Keratinocyte (primary cell): Measurements from ENCODE around the gene OR10H5.

Experiments used
- CTCF ChIP-seq, 3 experiments: IDR thresholded peaks in 1 of 3; conservative IDR thresholded peaks in 1 of 3; optimal IDR thresholded peaks in 1 of 3; 2 replicates in 2 of 3; 3 replicates in 1 of 3; pipeline versions ENCODE3 to v1.5.1; 2011; ENCODE audit warnings: low read length in 3 of 3, mild to moderate bottlenecking in 3 of 3, moderate library complexity in 2 of 3, control low read depth in 1 of 3, inconsistent platforms in 1 of 3; ENCODE audit not compliant: insufficient read depth in 2 of 3; ENCODE audit errors: extremely low read depth in 1 of 3
- EZH2 ChIP-seq: IDR thresholded peaks from one replicate; pipeline ENCODE4 v1.6.1; 2012; ENCODE audit warnings: inconsistent platforms, mild to moderate bottlenecking, low read length, moderate library complexity

- TF ChIP-seq CTCF (optimal IDR thresholded peaks at IDR 0.05 in 1 of 3, IDR thresholded peaks at IDR 0.05 in 1 of 3, conservative IDR thresholded peaks at IDR 0.05 in 1 of 3; ENCODE audit: extremely low read depth in 1 of 3, insufficient read depth in 2 of 3, low read length in 3 of 3) (no peak), EZH2 (no peak)
These were observed 50.9 kb downstream of the OR10H5 start for GRCh38 chr19:15838351-15838750.
